Measurements from ENCODE around the gene ANKS4B. TPM values are rescaled to one million over a fixed set of nuclear protein-coding genes. Genes with fewer than 3 reads are reported as not detected.
"Not testable (repeated sequence)": the region's sequence is repeated elsewhere in the genome, so short reads cannot be mapped to it uniquely, and the experiment has no call there.

The ANKS4B gene
- total RNA-seq, 2 experiments from 2014 or later: not detected

DNA sequence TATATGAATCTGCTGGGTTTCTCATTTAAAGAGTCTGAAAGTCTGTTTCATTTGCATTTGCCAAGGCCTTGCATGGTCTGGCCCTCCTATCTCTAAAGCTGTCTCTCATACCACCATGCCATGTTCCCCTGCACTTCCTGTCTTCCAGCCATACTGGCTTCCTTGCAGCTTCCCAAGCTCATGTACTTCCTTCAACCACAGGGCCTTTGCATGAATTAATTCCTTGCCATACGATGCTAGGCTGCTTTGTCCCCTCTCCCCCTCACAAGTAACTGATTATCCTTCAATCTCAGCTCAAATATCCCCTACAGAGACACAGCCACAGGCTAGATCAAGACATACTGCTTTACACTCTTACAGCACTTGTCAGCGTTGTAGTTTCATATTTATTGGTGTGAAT is 38.8 kb downstream of the ANKS4B start:
- no peak overlapping the region for H3K4me3 Mint-ChIP-seq
- H3K27me3 Mint-ChIP-seq: peaks cover 22% of the 10 kb centered on the region
- H3K4me1 Mint-ChIP-seq (ENCODE audit: low read depth): no peaks in the 10 kb centered on the region
- ChIA-PET POLR2A (no interaction called here), CTCF (no interaction called here)
- no peaks in the 10 kb centered on the region for H3K9me3 Mint-ChIP-seq
- no peaks in the 10 kb centered on the region for H3K36me3 Mint-ChIP-seq
- intact Hi-C loops (cut with micrococcal nuclease): no loop called here
- no peak overlapping the region for H3K27ac Mint-ChIP-seq
- DNase-seq: no peak

DNA sequence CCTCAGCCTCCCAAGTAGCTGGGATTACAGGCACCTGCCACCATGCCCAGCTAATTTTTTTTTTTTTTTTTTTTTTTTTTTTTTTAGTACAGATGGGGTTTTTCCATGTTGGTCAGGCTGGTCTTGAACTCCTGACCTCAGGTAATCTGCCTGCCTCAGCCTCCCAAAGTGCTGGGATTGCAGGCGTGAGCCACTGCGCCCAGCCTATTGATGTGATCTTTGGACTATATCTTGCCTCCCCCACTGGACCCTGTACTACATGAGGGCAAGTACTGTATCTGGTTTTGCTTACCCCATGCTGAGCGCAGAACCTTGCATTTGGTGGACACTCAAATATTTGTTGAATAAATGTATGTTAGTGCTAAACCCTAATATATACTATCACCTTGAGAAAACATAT is 39.3 kb downstream of the ANKS4B start:
- peaks cover 22% of the 10 kb centered on the region for H3K27me3 Mint-ChIP-seq
- H3K4me3 Mint-ChIP-seq; CTCF ChIA-PET; DNase-seq; H3K4me1 Mint-ChIP-seq (ENCODE audit: low read depth); intact Hi-C loops (cut with micrococcal nuclease); POLR2A ChIA-PET; H3K27ac Mint-ChIP-seq; H3K36me3 Mint-ChIP-seq; H3K9me3 Mint-ChIP-seq: not testable (repeated sequence)

DNA sequence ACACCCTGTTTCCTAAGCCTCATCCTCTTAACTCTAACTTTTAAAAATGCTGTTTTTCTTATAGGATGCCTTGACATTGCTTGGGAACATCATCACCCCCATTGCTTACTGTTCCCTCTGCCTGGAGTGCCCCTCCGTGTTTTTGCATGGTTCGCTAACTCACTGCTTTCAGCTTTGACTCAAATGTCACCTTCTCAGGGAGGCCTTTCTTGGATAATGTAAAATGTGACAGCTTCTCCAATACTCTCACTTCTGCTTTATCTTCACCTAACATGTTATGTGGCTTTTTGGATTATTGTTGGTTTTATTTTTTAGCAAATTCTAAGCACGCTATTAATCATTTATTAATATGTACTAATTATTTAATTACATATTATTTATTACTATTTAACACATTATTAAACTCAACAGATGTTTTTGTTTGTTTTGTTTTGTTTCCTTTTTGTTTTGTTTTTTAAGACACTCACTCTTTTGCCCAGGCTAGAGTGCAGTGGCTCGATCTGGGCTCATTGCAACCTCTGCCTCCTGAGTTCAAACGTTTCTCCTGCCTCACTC is 40.8 kb downstream of the ANKS4B start:
- ChIA-PET POLR2A (no interaction called here), CTCF (interaction anchor here (2.0 kb wide), 1 partner anchor 86 kb away, joined by 6 read pairs; no protein-coding TSS in a partner anchor)
- no peaks in the 10 kb centered on the region for H3K9me3 Mint-ChIP-seq
- no peaks in the 10 kb centered on the region for H3K4me1 Mint-ChIP-seq (ENCODE audit: low read depth)
- intact Hi-C loops (cut with micrococcal nuclease): no loop called here
- peaks cover 34% of the 10 kb centered on the region for H3K27me3 Mint-ChIP-seq
- no peak for DNase-seq
- H3K27ac Mint-ChIP-seq: no peak overlapping the region
- H3K36me3 Mint-ChIP-seq: no peaks in the 10 kb centered on the region
- H3K4me3 Mint-ChIP-seq: no peak overlapping the region

DNA sequence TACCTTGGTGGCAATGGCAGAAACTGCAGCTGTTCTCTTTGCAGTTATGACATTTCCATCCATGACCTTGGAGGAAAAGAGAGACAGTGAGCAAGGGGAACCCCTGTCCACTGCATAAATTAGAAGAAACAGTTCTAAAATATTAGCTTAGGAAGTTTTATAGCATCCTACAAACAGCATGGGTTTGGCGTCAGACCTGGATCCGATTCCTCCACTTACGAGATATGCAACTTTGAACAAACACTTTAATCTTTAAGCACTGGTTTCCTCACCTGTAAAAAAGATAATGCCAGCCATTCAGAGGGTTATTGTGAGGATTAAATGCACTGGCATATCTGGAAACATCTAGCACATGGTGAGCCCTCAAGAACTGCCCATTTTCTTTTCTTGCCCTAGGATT is 42.0 kb downstream of the ANKS4B start:
- no peak for DNase-seq
- no peak overlapping the region for H3K4me3 Mint-ChIP-seq
- POLR2A ChIA-PET: no interaction called here
- CTCF ChIA-PET: interaction anchor here (1.0 kb wide), 1 partner anchor 10 kb away, joined by 5 read pairs; no protein-coding TSS in a partner anchor
- H3K27me3 Mint-ChIP-seq: peaks cover 42% of the 10 kb centered on the region
- H3K27ac Mint-ChIP-seq: no peak overlapping the region
- intact Hi-C loops (cut with micrococcal nuclease): no loop called here
- no peaks in the 10 kb centered on the region for H3K4me1 Mint-ChIP-seq (ENCODE audit: low read depth)
- H3K36me3 Mint-ChIP-seq: no peaks in the 10 kb centered on the region
- H3K9me3 Mint-ChIP-seq: no peaks in the 10 kb centered on the region

DNA sequence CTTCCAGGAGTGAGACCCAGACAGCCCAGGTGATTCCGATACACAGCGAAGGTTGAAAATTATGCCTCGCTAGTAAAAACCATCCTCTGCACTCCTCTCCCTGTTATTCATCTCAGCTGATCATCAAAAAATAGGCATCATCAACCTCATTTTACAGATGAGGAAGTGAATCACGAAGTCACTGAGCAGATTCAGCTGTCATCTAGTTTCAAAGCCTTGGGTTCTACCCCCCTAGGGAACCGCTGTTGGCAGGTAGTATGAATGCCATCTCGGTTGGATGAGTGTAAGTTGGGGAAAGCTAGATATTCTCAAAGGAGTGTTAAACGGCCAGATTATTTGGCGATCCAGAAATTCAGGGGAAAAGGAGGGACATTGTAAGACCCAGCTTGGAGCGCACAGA is 42.6 kb downstream of the ANKS4B start:
- H3K9me3 Mint-ChIP-seq: no peaks in the 10 kb centered on the region
- no peak overlapping the region for H3K27ac Mint-ChIP-seq
- ChIA-PET CTCF (interaction anchor here (1.0 to 2.1 kb wide), 3 partner anchors 10 to 86 kb away, joined by 5 to 6 read pairs (median 5); no protein-coding TSS in a partner anchor), POLR2A (no interaction called here)
- H3K27me3 Mint-ChIP-seq: peaks cover 43% of the 10 kb centered on the region
- H3K4me3 Mint-ChIP-seq: no peak overlapping the region
- no peaks in the 10 kb centered on the region for H3K4me1 Mint-ChIP-seq (ENCODE audit: low read depth)
- no peaks in the 10 kb centered on the region for H3K36me3 Mint-ChIP-seq
- DNase-seq: no peak
- intact Hi-C loops (cut with micrococcal nuclease): no loop called here

DNA sequence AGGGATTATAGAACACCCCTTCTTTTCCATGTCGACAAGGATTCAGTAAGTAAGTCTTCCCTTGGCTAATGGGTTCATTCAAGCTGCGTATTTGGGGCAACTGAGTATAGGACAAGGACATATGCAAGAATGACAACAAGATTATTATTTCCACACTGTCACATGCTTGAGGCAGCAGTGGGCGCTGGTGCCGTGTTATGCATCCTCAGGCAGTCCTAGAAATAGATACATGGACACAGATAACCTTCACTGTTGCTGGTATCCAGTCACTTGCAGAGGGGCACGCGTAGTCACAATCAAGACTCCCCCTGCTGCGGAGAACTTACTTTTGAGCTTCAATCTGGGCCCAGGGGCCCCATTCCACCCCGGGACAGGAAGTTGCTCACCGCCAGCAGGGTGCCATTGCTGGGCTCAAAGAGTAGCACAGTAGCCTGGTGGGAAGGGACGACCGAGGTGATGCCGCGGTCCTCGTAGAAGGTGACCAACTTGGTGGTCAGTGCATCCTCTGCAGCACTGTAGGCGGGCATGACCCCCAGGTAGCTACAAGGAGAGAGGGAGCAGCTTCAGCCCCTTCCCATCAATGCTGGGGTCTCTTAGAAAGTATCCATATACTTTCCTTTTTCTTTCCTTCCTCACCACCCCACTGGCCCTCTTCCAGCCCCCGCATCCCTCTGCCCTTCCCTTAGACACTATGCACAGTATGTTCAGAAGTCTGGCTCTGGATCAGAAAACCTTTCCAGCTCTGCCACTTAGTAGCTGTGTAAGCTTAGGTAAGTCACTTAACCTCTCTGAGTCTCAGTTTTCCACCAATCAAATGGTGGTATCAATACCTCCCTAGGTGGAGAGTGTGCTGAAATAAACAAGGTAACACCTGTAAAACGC is 43.8 kb downstream of the ANKS4B start:
- ChIA-PET POLR2A (interaction anchor here (0.7 kb wide), 1 partner anchor 15 kb away, joined by 3 read pairs; no protein-coding TSS in a partner anchor), CTCF (interaction anchor here (0.8 to 2.5 kb wide), 6 partner anchors 20 to 427 kb away, joined by 3 to 12 read pairs (median 4); no protein-coding TSS in a partner anchor)
- intact Hi-C loops (cut with micrococcal nuclease): no loop called here
- H3K36me3 Mint-ChIP-seq: no peaks in the 10 kb centered on the region
- no peaks in the 10 kb centered on the region for H3K9me3 Mint-ChIP-seq
- no peak overlapping the region for H3K27ac Mint-ChIP-seq
- no peak for DNase-seq
- peaks cover 54% of the 10 kb centered on the region for H3K27me3 Mint-ChIP-seq
- H3K4me3 Mint-ChIP-seq: no peak overlapping the region
- H3K4me1 Mint-ChIP-seq (ENCODE audit: low read depth): no peaks in the 10 kb centered on the region

DNA sequence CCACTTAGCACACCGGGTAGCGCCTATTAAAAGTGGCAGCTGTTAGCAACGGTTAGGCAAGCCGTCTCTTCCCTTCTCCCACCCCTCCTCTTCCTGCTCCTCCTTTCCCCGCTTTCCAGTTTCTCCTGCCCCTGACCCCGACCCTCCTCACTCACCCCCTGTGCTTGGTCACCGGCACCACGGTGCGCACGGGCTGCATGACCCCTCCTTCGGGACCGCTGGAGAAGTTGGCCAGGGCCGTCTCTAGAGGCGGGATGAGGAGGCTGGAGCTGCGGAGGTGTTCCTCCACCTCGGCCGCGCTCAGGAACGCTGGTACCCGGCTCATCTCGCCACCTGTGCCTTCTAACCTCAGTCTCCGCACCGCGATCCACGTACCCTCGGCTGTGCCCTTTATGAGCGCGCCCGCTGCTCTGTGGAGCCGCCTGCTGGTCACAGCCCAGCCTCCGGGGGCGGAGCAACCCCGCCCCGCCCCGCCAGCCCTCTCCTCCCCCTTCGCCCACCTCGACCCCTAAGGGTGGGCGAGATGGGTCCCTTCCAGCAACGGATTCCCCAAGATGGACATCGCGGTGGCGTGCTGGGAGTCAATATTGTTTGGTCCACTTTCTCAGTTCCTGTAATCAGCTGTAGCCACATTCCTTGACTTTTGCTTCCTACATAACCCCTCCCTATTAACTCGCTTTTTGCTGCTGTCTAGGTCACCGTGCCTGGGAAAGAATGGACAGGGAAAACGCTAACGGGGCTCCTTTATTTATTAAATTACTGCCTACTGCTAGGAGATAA is 44.6 kb downstream of the ANKS4B start, which contains the start of gene CRYM:
CRYM (minus strand) TSS at position 364 of the 780 bp plus-strand sequence; CDS start at position 325, 39 bp downstream.
- ChIA-PET POLR2A (no interaction called here), CTCF (interaction anchor here (0.8 to 2.5 kb wide), 9 partner anchors 21 to 428 kb away, joined by 3 to 12 read pairs (median 3); no protein-coding TSS in a partner anchor)
- Mint-ChIP-seq H3K27me3 (peaks cover 54% of the 10 kb centered on the region), H3K27ac (no peak within 1 kb of the TSS), H3K36me3 (no peaks in the 10 kb centered on the region), H3K4me1 (ENCODE audit: low read depth) (no peaks in the 10 kb centered on the region), H3K4me3 (peak within 1 kb of the TSS; percentile 25), H3K9me3 (no peaks in the 10 kb centered on the region)
- peak; percentile 68 for DNase-seq
- intact Hi-C loops (cut with micrococcal nuclease): loop anchor here (1.0 kb wide), 1 partner anchor 90 kb away; no protein-coding TSS in a partner anchor

DNA sequence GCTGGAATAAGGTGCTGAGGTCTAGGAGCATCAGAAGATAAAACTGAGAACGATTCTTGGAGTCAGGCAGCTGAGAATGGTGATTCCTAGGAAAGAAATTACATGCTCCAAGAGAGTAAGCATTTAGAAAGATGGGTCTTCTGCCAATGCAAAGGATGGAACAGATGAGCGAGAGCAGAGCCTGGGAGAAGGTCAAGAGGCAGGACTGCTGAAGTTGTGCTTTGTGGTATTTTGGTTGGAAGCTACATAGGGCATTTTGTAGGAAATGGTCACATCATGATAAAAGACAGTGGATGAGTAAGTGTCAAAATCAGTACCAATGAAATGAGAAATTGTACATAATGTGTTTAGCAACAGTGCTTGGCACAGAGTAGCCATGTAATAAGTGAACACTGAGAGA is 46.0 kb downstream of the ANKS4B start:
- H3K4me1 Mint-ChIP-seq (ENCODE audit: low read depth): peaks cover 3% of the 10 kb centered on the region
- no peaks in the 10 kb centered on the region for H3K36me3 Mint-ChIP-seq
- no peak overlapping the region for H3K27ac Mint-ChIP-seq
- ChIA-PET CTCF (interaction anchor here (1.3 to 2.5 kb wide), 4 partner anchors 11 to 91 kb away, joined by 3 to 12 read pairs (median 8); no protein-coding TSS in a partner anchor), POLR2A (interaction anchor here (1.1 kb wide), 1 partner anchor 11 kb away, joined by 3 read pairs; no protein-coding TSS in a partner anchor)
- peaks cover 62% of the 10 kb centered on the region for H3K27me3 Mint-ChIP-seq
- DNase-seq: no peak
- intact Hi-C loops (cut with micrococcal nuclease): no loop called here
- no peaks in the 10 kb centered on the region for H3K9me3 Mint-ChIP-seq
- no peak overlapping the region for H3K4me3 Mint-ChIP-seq

DNA sequence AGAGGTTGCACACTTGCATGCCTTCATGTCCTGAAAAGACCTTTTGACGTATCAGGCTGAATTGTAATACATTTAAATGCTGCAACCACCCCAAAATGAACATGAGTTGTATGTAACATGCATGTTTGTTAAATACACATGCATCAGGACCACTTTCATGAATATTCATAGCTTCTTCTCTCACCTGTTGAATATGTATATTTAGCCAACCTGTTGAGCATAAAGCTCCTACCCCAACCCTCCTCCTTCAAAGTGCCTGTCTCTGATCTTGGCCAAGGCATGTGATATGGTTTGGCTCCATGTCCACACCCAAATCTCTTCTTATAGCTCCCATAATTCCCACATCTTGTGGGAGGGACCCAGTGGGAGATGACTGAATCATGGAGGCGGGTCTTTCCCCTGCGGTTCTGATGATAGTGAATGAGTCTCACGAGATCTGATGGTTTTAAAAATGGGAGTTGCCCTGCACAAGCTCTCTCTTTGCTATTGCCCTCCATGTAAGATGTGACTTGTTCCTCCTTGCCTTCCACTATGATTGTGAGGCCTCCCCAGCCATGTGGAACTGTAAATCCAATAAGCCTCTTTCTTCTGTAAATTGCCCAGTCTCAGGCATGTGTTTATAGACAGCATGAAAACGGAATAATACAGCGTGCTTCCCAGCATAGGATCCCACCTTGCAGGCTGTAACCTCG is 48.3 kb downstream of the ANKS4B start:
- no peak for DNase-seq
- Mint-ChIP-seq H3K4me1 (ENCODE audit: low read depth) (peaks cover 3% of the 10 kb centered on the region), H3K4me3 (no peak overlapping the region), H3K27ac (no peak overlapping the region), H3K36me3 (no peaks in the 10 kb centered on the region), H3K9me3 (no peaks in the 10 kb centered on the region), H3K27me3 (peaks cover 56% of the 10 kb centered on the region)
- POLR2A ChIA-PET: no interaction called here
- intact Hi-C loops (cut with micrococcal nuclease): no loop called here
- CTCF ChIA-PET: no interaction called here

DNA sequence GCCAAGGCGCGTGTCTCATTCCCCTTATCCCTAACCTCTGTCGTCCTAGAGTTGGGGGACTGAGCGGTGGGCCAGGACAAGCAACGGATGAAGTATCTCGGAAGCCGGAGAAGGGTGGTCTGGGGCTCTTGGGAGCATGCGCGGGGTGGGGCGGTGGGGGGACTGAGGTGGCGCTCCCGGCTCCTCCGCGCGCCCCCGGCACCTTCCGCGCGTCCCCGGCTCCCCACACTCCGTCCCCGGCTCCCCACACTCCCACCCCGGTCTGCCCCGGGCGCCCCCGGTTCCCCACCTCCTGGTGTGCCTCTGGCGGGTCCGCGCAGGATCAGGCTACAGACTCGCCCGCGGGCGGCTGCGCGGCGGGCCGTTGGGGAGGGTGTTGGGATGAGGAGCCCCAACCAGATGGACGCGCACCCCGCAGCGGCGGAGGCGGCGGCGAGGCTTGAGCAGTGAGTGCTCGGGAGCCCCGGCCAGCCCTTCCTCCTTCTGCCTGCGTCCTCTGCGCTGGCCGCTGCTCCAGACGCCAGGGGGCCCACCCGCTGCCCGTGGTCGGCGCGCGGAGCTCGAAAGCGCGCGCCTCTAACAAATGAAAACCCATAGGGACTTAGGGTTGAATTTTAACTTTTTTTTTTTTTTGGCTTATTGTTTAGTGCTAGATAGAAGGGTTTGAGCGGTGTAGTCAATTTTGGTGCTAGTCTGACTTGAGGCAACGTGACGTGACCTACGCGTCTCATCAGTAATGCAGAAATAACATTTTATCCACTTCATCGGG is 50.2 kb downstream of the ANKS4B start:
- Mint-ChIP-seq H3K36me3 (no peaks in the 10 kb centered on the region), H3K27ac (no peak overlapping the region), H3K4me3 (no peak overlapping the region), H3K9me3 (no peaks in the 10 kb centered on the region), H3K4me1 (ENCODE audit: low read depth) (peaks cover 3% of the 10 kb centered on the region), H3K27me3 (peaks cover 53% of the 10 kb centered on the region)
- no peak for DNase-seq
- intact Hi-C loops (cut with micrococcal nuclease): no loop called here
- ChIA-PET POLR2A (no interaction called here), CTCF (interaction anchor here (1.2 kb wide), 1 partner anchor 433 kb away, joined by 3 read pairs; no protein-coding TSS in a partner anchor)

DNA sequence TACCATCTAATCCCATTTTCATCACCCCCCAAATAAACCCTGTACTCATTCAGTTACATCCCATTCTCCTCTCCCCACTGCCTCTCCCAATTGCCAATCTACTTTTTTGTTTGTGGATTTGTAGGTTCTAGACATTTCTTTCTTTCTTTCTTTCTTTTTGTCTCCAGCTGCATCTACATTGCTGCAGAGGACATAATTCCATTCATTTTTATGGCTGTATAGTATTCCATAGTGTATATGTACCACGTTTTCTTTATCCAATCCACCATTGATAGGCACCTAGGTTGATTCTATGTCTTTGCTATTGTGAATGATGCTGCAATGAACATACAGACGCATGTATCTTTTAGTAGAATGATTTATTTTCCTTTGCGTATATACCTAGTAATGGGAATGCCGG is 50.9 kb downstream of the ANKS4B start:
- H3K4me1 Mint-ChIP-seq (ENCODE audit: low read depth): peaks cover 3% of the 10 kb centered on the region
- H3K27ac Mint-ChIP-seq: no peak overlapping the region
- POLR2A ChIA-PET: no interaction called here
- H3K9me3 Mint-ChIP-seq: peaks cover 3% of the 10 kb centered on the region
- DNase-seq: no peak
- CTCF ChIA-PET: no interaction called here
- no peak overlapping the region for H3K4me3 Mint-ChIP-seq
- H3K36me3 Mint-ChIP-seq: no peaks in the 10 kb centered on the region
- intact Hi-C loops (cut with micrococcal nuclease): no loop called here
- H3K27me3 Mint-ChIP-seq: peaks cover 45% of the 10 kb centered on the region

All from activated CD4-positive, alpha-beta memory T cell treated with anti-CD3 and anti-CD28 coated beads for 36 hours (primary cell).